Ishikawa (cell line): ENCODE data around the gene DNPEP.

Experiments used
- CEBPB ChIP-seq: IDR thresholded peaks from 2 replicates; pipeline ENCODE4 v1.6.1; 2012
- CREB1 ChIP-seq: IDR thresholded peaks from 2 replicates; pipeline ENCODE4 v1.6.1; 2012; ENCODE audit warnings: low read depth
- EGR1 ChIP-seq: IDR thresholded peaks from 2 replicates; pipeline ENCODE4 v1.6.1; 2012
- EP300 ChIP-seq: IDR thresholded peaks from 2 replicates; pipeline ENCODE4 v1.6.1; 2012; ENCODE audit warnings: borderline replicate concordance
- FOXM1 ChIP-seq: IDR thresholded peaks from 2 replicates; pipeline ENCODE4 v1.6.1; 2012; ENCODE audit warnings: low read depth, borderline replicate concordance
- NFIC ChIP-seq: IDR thresholded peaks from 2 replicates; pipeline ENCODE4 v1.6.1; 2012
- RAD21 ChIP-seq: IDR thresholded peaks from 2 replicates; pipeline ENCODE4 v1.6.1; 2012; ENCODE audit warnings: low read depth
- TAF1 ChIP-seq: IDR thresholded peaks from 2 replicates; pipeline ENCODE4 v1.6.1; 2012; ENCODE audit warnings: low read depth, mild to moderate bottlenecking
- TCF12 ChIP-seq: IDR thresholded peaks from 2 replicates; pipeline ENCODE4 v1.6.1; 2012; ENCODE audit warnings: low read depth
- TEAD4 ChIP-seq: IDR thresholded peaks from 2 replicates; pipeline ENCODE4 v1.6.1; 2012
- YY1 ChIP-seq: IDR thresholded peaks from 2 replicates; pipeline ENCODE4 v1.6.1; 2012; ENCODE audit warnings: low read depth
- ZBTB7A ChIP-seq: IDR thresholded peaks from 2 replicates; pipeline ENCODE4 v1.6.1; 2012; ENCODE audit warnings: low read depth
- TF ChIP-seq, protein P1 (sequence below): IDR thresholded peaks from 2 replicates; pipeline ENCODE4 v1.6.1; 2012
- TF ChIP-seq, protein P2 (sequence below): IDR thresholded peaks from 2 replicates; pipeline ENCODE4 v1.6.1; 2012
- TF ChIP-seq, protein P3 (sequence below): IDR thresholded peaks from 2 replicates; pipeline ENCODE4 v1.6.1; 2012; ENCODE audit warnings: low read depth, mild to moderate bottlenecking

The DNPEP gene

DNA sequence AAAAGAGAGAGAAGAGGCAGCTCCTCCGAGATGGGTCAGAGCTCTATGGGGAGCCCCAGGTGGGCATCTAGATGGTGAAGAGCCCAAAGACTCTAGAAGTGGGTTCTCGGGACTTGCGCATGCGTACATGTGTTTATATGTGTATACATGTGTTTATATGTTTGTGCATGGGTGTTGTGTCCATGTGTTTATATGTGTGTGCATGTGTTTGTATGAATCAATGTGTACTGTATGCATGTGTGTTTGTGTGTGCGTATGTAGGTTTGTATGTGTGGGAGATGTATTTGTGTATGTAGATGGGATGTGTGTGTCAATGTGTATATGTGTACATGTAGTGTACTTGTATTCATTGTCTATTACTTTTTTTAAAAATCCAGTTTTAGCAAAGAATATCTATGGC, 25.6 kb downstream of the DNPEP start:
- TF ChIP-seq, protein P1, sequence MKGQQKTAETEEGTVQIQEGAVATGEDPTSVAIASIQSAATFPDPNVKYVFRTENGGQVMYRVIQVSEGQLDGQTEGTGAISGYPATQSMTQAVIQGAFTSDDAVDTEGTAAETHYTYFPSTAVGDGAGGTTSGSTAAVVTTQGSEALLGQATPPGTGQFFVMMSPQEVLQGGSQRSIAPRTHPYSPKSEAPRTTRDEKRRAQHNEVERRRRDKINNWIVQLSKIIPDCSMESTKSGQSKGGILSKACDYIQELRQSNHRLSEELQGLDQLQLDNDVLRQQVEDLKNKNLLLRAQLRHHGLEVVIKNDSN, result no peak
- TF ChIP-seq, protein P2, sequence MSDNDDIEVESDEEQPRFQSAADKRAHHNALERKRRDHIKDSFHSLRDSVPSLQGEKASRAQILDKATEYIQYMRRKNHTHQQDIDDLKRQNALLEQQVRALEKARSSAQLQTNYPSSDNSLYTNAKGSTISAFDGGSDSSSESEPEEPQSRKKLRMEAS, result no peak
- TF ChIP-seq FOXM1 (no peak), EP300 (no peak), CREB1 (no peak), RAD21 (no peak), TEAD4 (no peak), CEBPB (no peak), TCF12 (no peak), EGR1 (no peak), ZBTB7A (no peak)
- TF ChIP-seq, protein P3, sequence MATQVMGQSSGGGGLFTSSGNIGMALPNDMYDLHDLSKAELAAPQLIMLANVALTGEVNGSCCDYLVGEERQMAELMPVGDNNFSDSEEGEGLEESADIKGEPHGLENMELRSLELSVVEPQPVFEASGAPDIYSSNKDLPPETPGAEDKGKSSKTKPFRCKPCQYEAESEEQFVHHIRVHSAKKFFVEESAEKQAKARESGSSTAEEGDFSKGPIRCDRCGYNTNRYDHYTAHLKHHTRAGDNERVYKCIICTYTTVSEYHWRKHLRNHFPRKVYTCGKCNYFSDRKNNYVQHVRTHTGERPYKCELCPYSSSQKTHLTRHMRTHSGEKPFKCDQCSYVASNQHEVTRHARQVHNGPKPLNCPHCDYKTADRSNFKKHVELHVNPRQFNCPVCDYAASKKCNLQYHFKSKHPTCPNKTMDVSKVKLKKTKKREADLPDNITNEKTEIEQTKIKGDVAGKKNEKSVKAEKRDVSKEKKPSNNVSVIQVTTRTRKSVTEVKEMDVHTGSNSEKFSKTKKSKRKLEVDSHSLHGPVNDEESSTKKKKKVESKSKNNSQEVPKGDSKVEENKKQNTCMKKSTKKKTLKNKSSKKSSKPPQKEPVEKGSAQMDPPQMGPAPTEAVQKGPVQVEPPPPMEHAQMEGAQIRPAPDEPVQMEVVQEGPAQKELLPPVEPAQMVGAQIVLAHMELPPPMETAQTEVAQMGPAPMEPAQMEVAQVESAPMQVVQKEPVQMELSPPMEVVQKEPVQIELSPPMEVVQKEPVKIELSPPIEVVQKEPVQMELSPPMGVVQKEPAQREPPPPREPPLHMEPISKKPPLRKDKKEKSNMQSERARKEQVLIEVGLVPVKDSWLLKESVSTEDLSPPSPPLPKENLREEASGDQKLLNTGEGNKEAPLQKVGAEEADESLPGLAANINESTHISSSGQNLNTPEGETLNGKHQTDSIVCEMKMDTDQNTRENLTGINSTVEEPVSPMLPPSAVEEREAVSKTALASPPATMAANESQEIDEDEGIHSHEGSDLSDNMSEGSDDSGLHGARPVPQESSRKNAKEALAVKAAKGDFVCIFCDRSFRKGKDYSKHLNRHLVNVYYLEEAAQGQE, result no peak

DNA sequence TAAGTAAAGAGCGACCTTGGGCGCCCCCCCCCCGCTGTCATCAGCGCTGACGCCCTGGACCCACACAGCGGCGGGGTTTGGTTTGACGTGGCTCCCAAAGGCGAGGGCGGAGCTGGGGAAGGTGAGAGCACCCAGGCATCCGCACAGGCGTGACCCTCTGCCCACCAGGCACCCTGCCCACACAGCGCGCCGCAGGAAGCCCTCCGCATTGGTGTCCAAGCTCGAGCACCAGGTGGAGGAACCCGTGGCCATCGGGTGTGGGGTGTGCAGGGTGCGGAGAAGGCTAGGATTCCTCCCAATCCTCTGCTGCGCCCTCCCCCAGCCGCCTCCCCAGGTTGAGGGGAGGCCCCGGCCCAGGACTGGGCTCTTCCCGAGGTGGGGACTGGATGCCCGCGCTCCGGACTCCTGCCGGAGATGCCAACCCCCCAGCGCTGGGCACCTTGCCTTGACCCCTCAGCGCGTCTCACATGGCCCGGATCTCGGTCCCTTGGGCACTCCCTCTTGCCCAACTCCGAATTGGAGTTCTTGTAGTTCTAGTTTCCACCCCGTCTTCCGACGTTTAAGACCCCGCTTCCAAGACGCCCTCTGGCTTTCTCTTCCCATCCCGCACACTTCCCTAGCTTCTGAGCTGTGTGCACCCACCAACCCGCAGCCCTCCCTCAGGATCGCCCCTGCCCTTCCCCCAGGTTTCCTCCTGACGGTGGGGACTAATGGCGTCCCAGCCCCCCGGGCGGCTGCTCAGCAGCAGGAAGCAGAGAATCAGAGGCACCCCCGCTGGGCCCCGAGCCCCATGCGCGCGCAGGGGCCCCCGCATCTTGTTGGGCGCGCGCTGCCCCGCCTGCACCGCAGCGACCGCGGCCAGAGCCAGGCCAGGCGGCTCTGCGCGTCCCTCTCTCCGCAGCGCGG, 29.3 kb downstream of the DNPEP start:
- TF ChIP-seq FOXM1 (no peak), YY1 (no peak), NFIC (no peak), CEBPB (no peak), CREB1 (no peak), EP300 (no peak), ZBTB7A (no peak), TEAD4 (no peak), EGR1 (no peak), TCF12 (no peak), TAF1 (no peak), RAD21 (no peak)
- TF ChIP-seq, protein P3, result no peak
- TF ChIP-seq, protein P1, result no peak
- TF ChIP-seq, protein P2, result no peak

DNA sequence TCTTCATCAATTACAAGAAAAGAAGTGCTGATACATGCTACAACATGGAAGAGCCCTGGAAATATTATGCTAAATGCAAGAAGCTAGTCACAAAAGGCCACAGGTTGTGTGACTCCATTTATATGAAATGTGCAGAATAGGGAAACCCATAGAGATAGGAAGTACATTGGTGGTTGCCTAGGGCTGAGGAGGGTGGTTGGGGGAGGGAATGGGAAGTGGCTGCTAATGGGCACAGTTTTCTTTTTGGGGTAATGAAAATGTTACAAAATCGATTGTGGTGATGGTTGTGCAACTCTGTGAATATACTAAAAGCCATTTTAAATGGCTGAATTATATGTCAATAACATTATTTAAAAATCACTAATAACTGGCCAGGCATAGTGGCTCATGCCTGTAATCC, 30.9 kb downstream of the DNPEP start:
- TF ChIP-seq YY1 (no peak), EGR1 (no peak), EP300 (no peak), TEAD4 (no peak), TAF1 (no peak), FOXM1 (no peak), NFIC (no peak), ZBTB7A (no peak), CEBPB (no peak)
- TF ChIP-seq, protein P1, result no peak
- TF ChIP-seq, protein P2, result no peak

DNA sequence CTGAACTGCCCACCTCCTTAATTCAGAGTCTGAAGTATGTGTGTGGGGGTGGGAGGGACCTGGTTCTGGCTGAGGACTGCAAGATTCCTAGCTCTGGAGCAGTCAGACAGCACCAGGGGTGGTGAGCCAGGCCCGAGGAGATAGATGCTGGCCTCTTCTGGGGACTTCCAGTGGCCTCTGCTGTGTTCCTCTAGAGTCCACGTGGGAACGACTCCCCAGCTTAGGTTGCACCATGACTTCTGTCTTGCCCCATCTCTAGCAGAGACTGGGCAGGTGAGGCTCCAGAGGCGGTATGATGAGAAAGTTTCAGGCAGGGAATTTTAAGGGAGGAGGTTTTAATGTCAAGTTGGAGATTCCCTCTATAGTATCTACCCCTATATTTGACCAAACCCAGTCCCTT, 33.1 kb downstream of the DNPEP start:
- no peak for TF ChIP-seq FOXM1
- TF ChIP-seq EP300, result no peak
- no peak for TF ChIP-seq YY1
- TF ChIP-seq CREB1, result no peak
- TF ChIP-seq TEAD4, result no peak
- TF ChIP-seq EGR1, result no peak
- TF ChIP-seq, protein P1, result no peak
- TF ChIP-seq ZBTB7A, result no peak
- TF ChIP-seq RAD21, result no peak
- no peak for TF ChIP-seq TCF12
- TF ChIP-seq, protein P3, result no peak
- TF ChIP-seq, protein P2, result no peak
